Spleen (tissue), 11 donors: Measurements from ENCODE around the gene RTL5. TPM values are rescaled to one million over a fixed set of nuclear protein-coding genes. Genes with fewer than 3 reads are reported as not detected.
A peak's percentile ranks its signal among the peaks of the same experiment; 100 is the strongest.

Source experiments
- DNase-seq: peaks from one replicate; pipeline ENCODE4 v3.0.0-alpha.2; 2020
- H3K27ac ChIP-seq, 8 donors: fragments of 200-600 bp; sonication (generic) in 7 of 8; 1 replicate in 4 of 8; 2 replicates in 4 of 8; pipeline versions ENCODE4 v1.5.0 to v1.8.0; 2016 to 2021; ENCODE audit warnings: inconsistent platforms in 4 of 8, mild to moderate bottlenecking in 4 of 8, moderate library complexity in 1 of 8
- H3K27me3 ChIP-seq, 7 donors: fragments of 200-600 bp; sonication (generic) in 6 of 7; replicated peaks in 1 of 7; 1 replicate in 4 of 7; 2 replicates in 3 of 7; pipeline versions ENCODE4 v1.5.0 to v1.8.0; 2016 to 2021; ENCODE audit warnings: inconsistent platforms in 3 of 7, mild to moderate bottlenecking in 1 of 7
- H3K36me3 ChIP-seq, 6 donors: fragments of 200-600 bp; sonication (generic) in 5 of 6; 1 replicate in 4 of 6; 2 replicates in 2 of 6; pipeline versions ENCODE4 v1.5.0 to v1.8.0; 2016 to 2021; ENCODE audit warnings: inconsistent platforms in 2 of 6
- H3K4me1 ChIP-seq, 6 donors: fragments of 200-600 bp; sonication (generic) in 5 of 6; 1 replicate in 3 of 6; 2 replicates in 3 of 6; pipeline versions ENCODE4 v1.5.0 to v1.8.0; 2016 to 2021; ENCODE audit warnings: inconsistent platforms in 3 of 6
- H3K4me3 ChIP-seq, 8 donors: fragments of 200-600 bp; sonication (generic) in 7 of 8; 1 replicate in 4 of 8; 2 replicates in 4 of 8; pipeline versions ENCODE4 v1.5.0 to v1.8.0; 2016 to 2021; ENCODE audit warnings: inconsistent platforms in 4 of 8, mild to moderate bottlenecking in 4 of 8, moderate library complexity in 2 of 8
- H3K9me3 ChIP-seq, 8 donors: fragments of 200-600 bp; sonication (generic) in 7 of 8; 1 replicate in 4 of 8; 2 replicates in 4 of 8; pipeline versions ENCODE4 v1.5.0 to v1.8.0; 2016 to 2021; ENCODE audit warnings: inconsistent platforms in 4 of 8
- POLR2A ChIP-seq, 3 donors: fragments of 450-650 bp; IDR thresholded peaks; one replicate each; pipeline ENCODE4 v1.5.1; 2017; ENCODE audit warnings: antibody characterized with exemption in 3 of 3, mild to moderate bottlenecking in 1 of 3
- POLR2AphosphoS5 ChIP-seq, 3 donors: sonication (generic); formaldehyde crosslinking; IDR thresholded peaks; one replicate each; pipeline ENCODE4 v1.5.1; 2017; ENCODE audit warnings: antibody characterized with exemption in 3 of 3
- WGBS, 5 donors: extraction: QIAGEN DNeasy Blood & Tissue Kit in 3 of 5; methylation state at CpG; one replicate each; pipeline versions ENCODE4 v1.1.5 to v1.1.7; 2013 to 2018; 5-methylcytosine and 5-hydroxymethylcytosine counted together
- intact Hi-C: fragments of 100-400 bp; cut with DNase I; formaldehyde crosslinking; loops from one replicate; pipeline ENCODE4 v1.15.0; 2023; ENCODE audit warnings: low total_unique reads
- polyA plus RNA-seq, 3 donors: library from polyadenylated mRNA; stranded (reverse); fragments of 200-250 nt; gene quantifications; one replicate each; pipeline ENCODE4 v1.2.1, GENCODE V29; 2013
- total RNA-seq, 7 donors: library from RNA; depleted of rRNA in 3 of 7; stranded (reverse); fragments of >200 nt in 3 of 7; fragmentation: NEBNext Ultra II Directional in 4 of 7; extraction: Animal tissue kit (Norgen Biotek cat#: 25700) in 4 of 7; gene quantifications; one replicate each; pipeline versions ENCODE4 v1.1.0 to v1.2.1, GENCODE V29; 2016 to 2021
- TF ChIP-seq, protein P1 (sequence below), 11 experiments: fragments of 200-600 bp in 7 of 11; fragments of 450-650 bp in 4 of 11; sonication (generic) in 4 of 11; IDR thresholded peaks in 8 of 11; conservative IDR thresholded peaks in 3 of 11; 1 replicate in 7 of 11; 2 replicates in 4 of 11; pipeline versions ENCODE4 v1.4.0 to v1.8.0; 2016 to 2021; ENCODE audit warnings: antibody characterized with exemption in 11 of 11, inconsistent platforms in 4 of 11, mild to moderate bottlenecking in 1 of 11
- donor health status: healthy with polysubstance abuse.
- donor health status: DM: no; HTN: no; CAD: no; lungs with moderate emphysema.
- donor health status: DM: no; HTN: no; CAD: no.
- donor health status: Bipolar disorder and iron deficiency.
- donor health status: healthy.
- donor health status: DM: no; HTN: no; CAD: no.
- donor health status: DM: yes; HTN: yes; CAD: no.

The RTL5 gene
- total and polyA plus RNA-seq, 10 donors = 0.46 to 5.9 (median 3.5) TPM

DNA sequence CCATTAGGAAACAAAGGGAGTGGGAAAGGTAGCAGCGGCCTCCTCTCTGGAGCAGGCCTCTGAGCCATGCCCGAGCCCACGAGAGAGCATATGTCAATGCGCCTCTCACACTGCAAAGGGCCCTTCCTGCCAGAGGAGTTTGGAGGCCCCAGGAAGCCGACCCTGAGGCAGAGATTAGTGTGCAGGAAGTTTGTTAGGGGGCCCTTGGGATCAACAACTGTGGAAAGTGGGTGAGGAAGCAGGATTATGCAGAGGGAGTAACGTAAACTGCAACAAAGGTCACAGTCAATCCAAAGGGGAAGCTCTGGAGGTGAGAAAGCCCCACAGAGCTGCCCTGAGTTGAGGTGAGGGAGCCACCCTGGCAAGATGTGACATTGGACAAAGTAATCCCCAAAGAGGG, 17.4 kb downstream of the RTL5 start:
- Histone ChIP-seq H3K36me3 (no peaks in the 10 kb centered on the region), H3K4me3 (no peak overlapping the region), H3K9me3 (no peaks in the 10 kb centered on the region), H3K27ac (peak overlapping the region in 1 of 8 donors; percentile 16), H3K4me1 (peaks cover 0 to 12% (median 0%) of the 10 kb centered on the region in 6 donors), H3K27me3 (peaks cover 0 to 24% (median 0%) of the 10 kb centered on the region in 7 donors)
- DNase-seq = no peak
- TF ChIP-seq POLR2A (IDR thresholded peaks at IDR 0.05) (no peak), POLR2AphosphoS5 (IDR thresholded peaks at IDR 0.05) (no peak)
- TF ChIP-seq, protein P1, sequence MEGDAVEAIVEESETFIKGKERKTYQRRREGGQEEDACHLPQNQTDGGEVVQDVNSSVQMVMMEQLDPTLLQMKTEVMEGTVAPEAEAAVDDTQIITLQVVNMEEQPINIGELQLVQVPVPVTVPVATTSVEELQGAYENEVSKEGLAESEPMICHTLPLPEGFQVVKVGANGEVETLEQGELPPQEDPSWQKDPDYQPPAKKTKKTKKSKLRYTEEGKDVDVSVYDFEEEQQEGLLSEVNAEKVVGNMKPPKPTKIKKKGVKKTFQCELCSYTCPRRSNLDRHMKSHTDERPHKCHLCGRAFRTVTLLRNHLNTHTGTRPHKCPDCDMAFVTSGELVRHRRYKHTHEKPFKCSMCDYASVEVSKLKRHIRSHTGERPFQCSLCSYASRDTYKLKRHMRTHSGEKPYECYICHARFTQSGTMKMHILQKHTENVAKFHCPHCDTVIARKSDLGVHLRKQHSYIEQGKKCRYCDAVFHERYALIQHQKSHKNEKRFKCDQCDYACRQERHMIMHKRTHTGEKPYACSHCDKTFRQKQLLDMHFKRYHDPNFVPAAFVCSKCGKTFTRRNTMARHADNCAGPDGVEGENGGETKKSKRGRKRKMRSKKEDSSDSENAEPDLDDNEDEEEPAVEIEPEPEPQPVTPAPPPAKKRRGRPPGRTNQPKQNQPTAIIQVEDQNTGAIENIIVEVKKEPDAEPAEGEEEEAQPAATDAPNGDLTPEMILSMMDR (IDR thresholded peaks at IDR 0.05 in 8 of 11, conservative IDR thresholded peaks at IDR 0.05 in 3 of 11) = no peak
- 45 to 61% (median 53%) methylated on average over 6 of the region's 6 CpGs for WGBS, 5 donors
- intact Hi-C loops = no loop called here

DNA sequence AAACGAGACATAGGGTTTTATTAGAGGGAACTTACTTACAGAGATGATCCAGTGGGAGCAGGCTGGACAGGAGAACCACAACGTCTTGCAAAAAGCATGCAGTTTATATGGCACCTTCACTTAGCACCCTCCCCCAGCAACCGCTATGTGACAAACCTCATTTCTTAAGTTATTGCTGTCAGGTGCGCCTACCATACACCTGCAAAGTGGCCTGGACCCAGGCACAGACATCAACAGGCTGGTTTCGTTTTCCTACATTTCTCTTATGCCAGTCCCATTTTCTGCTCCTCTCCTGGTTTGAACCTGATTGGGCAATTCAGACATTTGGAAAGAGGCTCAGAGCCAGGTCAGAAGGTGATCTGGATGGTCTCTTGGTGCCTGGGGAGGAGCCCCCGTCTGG, 18.3 kb downstream of the RTL5 start:
- WGBS, 5 donors = 71 to 89% (median 77%) methylated on average over 6 of the region's 6 CpGs
- no peak for DNase-seq
- Histone ChIP-seq H3K4me3 (no peak overlapping the region), H3K9me3 (no peaks in the 10 kb centered on the region), H3K27me3 (peaks cover 0 to 25% (median 0%) of the 10 kb centered on the region in 7 donors), H3K4me1 (peaks cover 0 to 12% (median 0%) of the 10 kb centered on the region in 6 donors), H3K36me3 (no peaks in the 10 kb centered on the region), H3K27ac (no peak overlapping the region)
- TF ChIP-seq, protein P1 (IDR thresholded peaks at IDR 0.05 in 8 of 11, conservative IDR thresholded peaks at IDR 0.05 in 3 of 11) = no peak
- TF ChIP-seq POLR2AphosphoS5 (IDR thresholded peaks at IDR 0.05) = no peak
- TF ChIP-seq POLR2A (IDR thresholded peaks at IDR 0.05) = no peak
- intact Hi-C loops = no loop called here

DNA sequence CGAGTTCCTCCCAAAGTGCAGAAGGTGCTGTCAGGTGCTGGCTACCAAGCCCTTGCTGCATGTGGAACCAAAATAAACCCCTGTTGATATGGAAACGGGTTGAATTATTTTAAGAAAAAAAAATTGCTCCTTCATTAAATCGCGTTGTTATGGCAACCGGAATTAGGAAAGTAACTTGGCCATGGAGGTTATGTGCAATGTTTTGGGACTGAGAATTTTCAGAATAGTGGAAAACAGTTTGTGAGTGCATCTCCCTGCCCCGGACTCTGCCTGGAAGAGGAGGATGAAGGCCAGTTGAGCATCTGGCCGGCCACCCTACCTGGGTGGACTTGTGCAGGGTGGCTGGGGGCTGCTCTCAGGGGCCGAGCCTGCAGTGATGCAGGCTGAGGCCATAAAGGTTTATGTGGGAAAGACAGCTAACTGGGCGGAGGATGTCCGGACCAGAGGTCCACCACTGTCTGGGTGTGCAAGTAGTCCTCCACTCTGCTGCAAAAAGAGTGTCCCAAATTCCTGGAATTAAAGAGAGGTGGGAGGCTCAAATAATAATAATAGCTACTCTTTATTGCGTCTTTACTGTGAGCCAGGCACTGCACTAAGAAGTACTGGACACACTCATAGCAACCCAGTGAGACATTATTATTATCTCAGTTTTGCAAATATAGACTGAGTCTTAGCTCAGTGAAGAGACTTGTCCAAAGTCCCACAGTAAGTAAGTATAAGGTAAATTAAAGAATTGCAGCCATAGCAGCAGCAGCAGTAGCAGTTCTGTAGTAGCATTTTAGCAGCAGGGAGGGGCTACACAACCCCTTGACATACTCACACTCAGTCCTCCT, 20.6 kb downstream of the RTL5 start:
- no peak overlapping the region for H3K4me3 ChIP-seq
- TF ChIP-seq POLR2AphosphoS5 (IDR thresholded peaks at IDR 0.05) (no peak), POLR2A (IDR thresholded peaks at IDR 0.05) (no peak)
- TF ChIP-seq, protein P1 (IDR thresholded peaks at IDR 0.05 in 8 of 11, conservative IDR thresholded peaks at IDR 0.05 in 3 of 11) = no peak
- H3K36me3 ChIP-seq = no peaks in the 10 kb centered on the region
- H3K9me3 ChIP-seq = no peaks in the 10 kb centered on the region
- intact Hi-C loops = no loop called here
- no peak for DNase-seq
- peaks cover 0 to 32% (median 0%) of the 10 kb centered on the region in 7 donors for H3K27me3 ChIP-seq
- peak overlapping the region in 1 of 8 donors; percentile 87 for H3K27ac ChIP-seq
- WGBS, 5 donors = 71 to 86% (median 80%) methylated on average over 7 to 11 of the region's 11 CpGs
- peaks cover 0 to 14% (median 0%) of the 10 kb centered on the region in 6 donors for H3K4me1 ChIP-seq
